ENCODE results near the gene DPYSL4. TPM values are rescaled to one million over a fixed set of nuclear protein-coding genes. Genes with fewer than 3 reads are reported as not detected.

The DPYSL4 gene
- total and polyA plus RNA-seq, 2 of the 13 experiments (the other 11 are each of a cell fraction or from before 2014, with no cell fraction given): 0.84 to 1.2 TPM

- 80% methylated on average over 5 of the region's 27 CpGs for WGBS (ENCODE audit: low lambda C conversion rate)
- Histone ChIP-seq H3K9me3 (ENCODE audit: low read length) (no peaks in the 10 kb centered on the region), H3K27me3 (ENCODE audit: control insufficient read depth in 1 of 2, insufficient read depth in 2 of 2, low read length in 2 of 2) (no peaks in the 10 kb centered on the region), H3K79me2 (ENCODE audit: insufficient read depth, low read length) (no peaks in the 10 kb centered on the region), H3K36me3 (replicated peaks in 1 of 2; ENCODE audit: control insufficient read depth in 1 of 2, insufficient read depth in 2 of 2, low read length in 2 of 2) (no peaks in the 10 kb centered on the region), H4K20me1 (ENCODE audit: insufficient read depth, low read length) (no peaks in the 10 kb centered on the region), H3K4me1 (ENCODE audit: insufficient read depth, low read length) (no peaks in the 10 kb centered on the region), H2AFZ (ENCODE audit: low read length) (no peak overlapping the region), H3K9ac (ENCODE audit: insufficient read depth, low read depth, low read length) (no peak overlapping the region), H3K4me2 (ENCODE audit: low read depth, low read length) (no peak overlapping the region), H3K4me3 (replicated peaks in 1 of 3; ENCODE audit: insufficient read depth in 1 of 3, low read depth in 2 of 3, low read length in 3 of 3) (no peak overlapping the region), H3K27ac (ENCODE audit: extremely low read length, insufficient read depth, low read length) (no peak overlapping the region)
- ChIA-PET CTCF (ENCODE audit: low intra/inter-chr PET ratio, low total read pairs) (no interaction called here), POLR2A (no interaction called here)
- no peak for ATAC-seq
- TF ChIP-seq MIER2 (CRISPR knock-in tag; IDR thresholded peaks at IDR 0.05) (no peak), MAFK (conservative IDR thresholded peaks at IDR 0.05 in 1 of 2, IDR thresholded peaks at IDR 0.05 in 1 of 2; ENCODE audit: low read length in 2 of 2) (no peak), USF2 (IDR thresholded peaks at IDR 0.05; ENCODE audit: low read depth, low read length) (no peak), USF2 (CRISPR knock-in tag; IDR thresholded peaks at IDR 0.05; ENCODE audit: borderline replicate concordance) (no peak), ZNF761 (CRISPR knock-in tag; conservative IDR thresholded peaks at IDR 0.05) (no peak), MEIS1 (CRISPR knock-in tag; IDR thresholded peaks at IDR 0.05; ENCODE audit: borderline replicate concordance) (no peak)
- no TSS peak for BruUV-seq (replicated peaks)
- in situ Hi-C loops (cut with HindIII; ENCODE audit: extremely low pct_ligation_motif_present, low pct_unique_long_range_greater_than_20kb): no loop called here
- intact Hi-C loops (cut with micrococcal nuclease; ENCODE audit: unreplicated experiment): no loop called here
- FAIRE-seq: no peak
- DNase-seq (ENCODE audit: low spot score): no peak
Observed at GRCh38 chr10:132226586-132227405, 40.0 kb downstream of the DPYSL4 start.
